Measurements from ENCODE around the gene IGSF21. TPM values are rescaled to one million over a fixed set of nuclear protein-coding genes. Genes with fewer than 3 reads are reported as not detected.

Gene IGSF21
- total RNA-seq, 1 experiment from 2014 or later = not detected

DNA sequence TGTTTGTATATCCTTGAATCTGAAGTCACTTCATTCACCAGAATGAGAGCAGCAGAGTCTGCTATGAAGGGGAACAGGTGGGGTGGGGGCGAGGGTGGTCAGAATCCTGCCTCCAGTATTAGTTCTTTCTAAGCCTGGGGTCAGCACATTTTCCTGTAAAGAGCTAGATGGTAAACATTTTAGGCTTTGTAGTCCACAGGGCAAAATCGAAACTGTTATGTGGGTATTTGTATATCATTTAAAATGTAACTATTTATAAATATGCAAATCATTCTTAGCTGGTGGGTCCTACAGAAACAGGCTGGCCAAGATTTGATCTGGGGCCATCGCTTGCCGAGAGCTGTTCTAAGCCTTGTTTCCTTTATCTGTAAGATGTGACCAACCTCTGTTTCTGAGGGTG is 96.0 kb downstream of the IGSF21 start:
- no peak for DNase-seq (ENCODE audit: unreplicated experiment)
- Mint-ChIP-seq H3K27me3 (ENCODE audit: insufficient read depth, unreplicated experiment) (peaks cover 57% of the 10 kb centered on the region), H3K9me3 (ENCODE audit: unreplicated experiment) (no peaks in the 10 kb centered on the region), H3K4me1 (ENCODE audit: insufficient read depth, unreplicated experiment) (no peaks in the 10 kb centered on the region), H3K27ac (ENCODE audit: low read depth, unreplicated experiment) (no peak overlapping the region), H3K36me3 (ENCODE audit: insufficient read depth, unreplicated experiment) (no peaks in the 10 kb centered on the region), H3K4me3 (ENCODE audit: unreplicated experiment) (no peak overlapping the region)
- no TSS peak for BruUV-seq (replicated peaks)
- intact Hi-C loops (cut with micrococcal nuclease) = no loop called here
- POLR2A ChIA-PET = no interaction called here
- CTCF ChIA-PET = interaction anchor here (0.9 kb wide), 1 partner anchor 19 kb away, joined by 3 read pairs; no protein-coding TSS in a partner anchor
- TF ChIP-seq, protein P1, sequence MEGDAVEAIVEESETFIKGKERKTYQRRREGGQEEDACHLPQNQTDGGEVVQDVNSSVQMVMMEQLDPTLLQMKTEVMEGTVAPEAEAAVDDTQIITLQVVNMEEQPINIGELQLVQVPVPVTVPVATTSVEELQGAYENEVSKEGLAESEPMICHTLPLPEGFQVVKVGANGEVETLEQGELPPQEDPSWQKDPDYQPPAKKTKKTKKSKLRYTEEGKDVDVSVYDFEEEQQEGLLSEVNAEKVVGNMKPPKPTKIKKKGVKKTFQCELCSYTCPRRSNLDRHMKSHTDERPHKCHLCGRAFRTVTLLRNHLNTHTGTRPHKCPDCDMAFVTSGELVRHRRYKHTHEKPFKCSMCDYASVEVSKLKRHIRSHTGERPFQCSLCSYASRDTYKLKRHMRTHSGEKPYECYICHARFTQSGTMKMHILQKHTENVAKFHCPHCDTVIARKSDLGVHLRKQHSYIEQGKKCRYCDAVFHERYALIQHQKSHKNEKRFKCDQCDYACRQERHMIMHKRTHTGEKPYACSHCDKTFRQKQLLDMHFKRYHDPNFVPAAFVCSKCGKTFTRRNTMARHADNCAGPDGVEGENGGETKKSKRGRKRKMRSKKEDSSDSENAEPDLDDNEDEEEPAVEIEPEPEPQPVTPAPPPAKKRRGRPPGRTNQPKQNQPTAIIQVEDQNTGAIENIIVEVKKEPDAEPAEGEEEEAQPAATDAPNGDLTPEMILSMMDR (IDR thresholded peaks at IDR 0.05; ENCODE audit: unreplicated experiment) = no peak

DNA sequence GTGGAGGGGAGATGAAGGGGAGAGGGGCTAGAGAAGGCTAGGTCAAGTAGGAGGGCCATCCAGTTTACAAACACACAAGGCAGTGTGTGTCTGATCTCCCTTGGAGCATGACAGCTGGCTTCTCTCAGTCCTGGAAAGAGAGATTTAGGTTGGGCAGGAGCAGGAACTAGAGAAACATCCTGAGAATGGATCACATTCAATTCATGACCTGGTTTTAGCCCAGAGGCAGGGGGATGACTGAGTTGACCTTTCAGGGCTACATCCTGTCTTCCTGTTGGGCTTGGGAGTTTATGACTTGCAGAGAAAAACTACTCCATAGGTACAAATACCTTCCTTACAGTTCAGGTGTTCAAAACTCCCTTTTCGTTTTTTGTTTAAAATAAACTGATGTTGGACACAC is 97.0 kb downstream of the IGSF21 start:
- ChIA-PET POLR2A (no interaction called here), CTCF (no interaction called here)
- intact Hi-C loops (cut with micrococcal nuclease) = no loop called here

DNA sequence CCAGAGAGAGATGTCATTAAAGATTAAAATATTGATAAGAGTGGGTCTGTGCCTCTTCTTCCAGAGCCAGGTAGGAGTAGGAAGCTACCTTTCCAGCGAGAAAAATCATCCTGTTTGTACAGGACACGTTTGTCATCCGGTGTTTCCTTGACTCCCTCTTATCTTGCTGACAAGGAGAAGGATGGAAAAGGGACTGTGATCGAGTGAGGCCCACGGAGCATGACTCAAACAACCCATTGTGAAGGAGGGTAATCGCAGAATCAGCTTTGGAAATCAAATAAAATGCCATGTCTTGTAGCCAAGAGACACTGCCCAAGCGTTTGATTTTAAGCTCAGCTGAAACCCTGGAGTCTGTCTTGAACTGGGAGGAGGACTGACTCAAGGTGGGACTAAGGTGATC is 97.7 kb downstream of the IGSF21 start:
- POLR2A ChIA-PET = no interaction called here
- no peak overlapping the region for H3K4me3 Mint-ChIP-seq (ENCODE audit: unreplicated experiment)

More for the DNA sequence above, 97.0 kb downstream of the IGSF21 start:
- Mint-ChIP-seq H3K36me3 (ENCODE audit: insufficient read depth, unreplicated experiment) (no peaks in the 10 kb centered on the region), H3K27me3 (ENCODE audit: insufficient read depth, unreplicated experiment) (peaks cover 51% of the 10 kb centered on the region), H3K4me1 (ENCODE audit: insufficient read depth, unreplicated experiment) (no peaks in the 10 kb centered on the region), H3K4me3 (ENCODE audit: unreplicated experiment) (no peak overlapping the region), H3K27ac (ENCODE audit: low read depth, unreplicated experiment) (no peak overlapping the region), H3K9me3 (ENCODE audit: unreplicated experiment) (no peaks in the 10 kb centered on the region)
- BruUV-seq (replicated peaks) = no TSS peak
- no peak for DNase-seq (ENCODE audit: unreplicated experiment)
- TF ChIP-seq, protein P1 (IDR thresholded peaks at IDR 0.05; ENCODE audit: unreplicated experiment) = no peak

DNA sequence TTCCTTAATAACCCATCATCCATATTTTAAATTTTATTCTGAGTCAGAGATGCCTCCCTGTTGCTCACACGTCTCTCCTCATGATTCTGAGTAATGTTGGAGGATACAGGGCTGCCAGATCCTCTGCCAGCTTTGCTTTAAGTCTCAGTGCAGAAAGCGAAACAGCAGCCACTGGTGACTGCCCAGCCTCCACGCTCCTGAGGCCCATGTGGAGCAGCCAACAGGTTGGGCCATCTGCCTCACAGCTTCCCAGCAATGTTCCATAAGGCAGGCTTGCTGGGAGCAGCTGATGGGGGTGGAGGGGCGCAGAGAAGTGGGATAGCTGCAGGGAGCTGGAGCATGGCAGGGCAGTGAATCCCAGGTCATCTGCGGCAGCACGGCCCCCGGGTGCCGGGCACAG is 104.2 kb downstream of the IGSF21 start:
- BruUV-seq (replicated peaks) = no TSS peak
- no peaks in the 10 kb centered on the region for H3K36me3 Mint-ChIP-seq (ENCODE audit: insufficient read depth, unreplicated experiment)

More for the DNA sequence above, 97.7 kb downstream of the IGSF21 start:
- no peaks in the 10 kb centered on the region for H3K36me3 Mint-ChIP-seq (ENCODE audit: insufficient read depth, unreplicated experiment)
- TF ChIP-seq, protein P1 (IDR thresholded peaks at IDR 0.05; ENCODE audit: unreplicated experiment) = no peak
- H3K27me3 Mint-ChIP-seq (ENCODE audit: insufficient read depth, unreplicated experiment) = peaks cover 46% of the 10 kb centered on the region
- BruUV-seq (replicated peaks) = no TSS peak
- no peaks in the 10 kb centered on the region for H3K4me1 Mint-ChIP-seq (ENCODE audit: insufficient read depth, unreplicated experiment)
- no peak for DNase-seq (ENCODE audit: unreplicated experiment)
- H3K9me3 Mint-ChIP-seq (ENCODE audit: unreplicated experiment) = no peaks in the 10 kb centered on the region
- H3K27ac Mint-ChIP-seq (ENCODE audit: low read depth, unreplicated experiment) = no peak overlapping the region
- intact Hi-C loops (cut with micrococcal nuclease) = no loop called here
- CTCF ChIA-PET = no interaction called here

More for the DNA sequence above, 104.2 kb downstream of the IGSF21 start:
- TF ChIP-seq, protein P1 (IDR thresholded peaks at IDR 0.05; ENCODE audit: unreplicated experiment) = no peak
- Mint-ChIP-seq H3K9me3 (ENCODE audit: unreplicated experiment) (no peaks in the 10 kb centered on the region), H3K27ac (ENCODE audit: low read depth, unreplicated experiment) (no peak overlapping the region), H3K27me3 (ENCODE audit: insufficient read depth, unreplicated experiment) (peaks cover 24% of the 10 kb centered on the region), H3K4me3 (ENCODE audit: unreplicated experiment) (no peak overlapping the region), H3K4me1 (ENCODE audit: insufficient read depth, unreplicated experiment) (no peaks in the 10 kb centered on the region)
- intact Hi-C loops (cut with micrococcal nuclease) = no loop called here
- POLR2A ChIA-PET = no interaction called here
- CTCF ChIA-PET = no interaction called here
- DNase-seq (ENCODE audit: unreplicated experiment) = no peak
